ENCODE data around the gene CD300A.

DNA sequence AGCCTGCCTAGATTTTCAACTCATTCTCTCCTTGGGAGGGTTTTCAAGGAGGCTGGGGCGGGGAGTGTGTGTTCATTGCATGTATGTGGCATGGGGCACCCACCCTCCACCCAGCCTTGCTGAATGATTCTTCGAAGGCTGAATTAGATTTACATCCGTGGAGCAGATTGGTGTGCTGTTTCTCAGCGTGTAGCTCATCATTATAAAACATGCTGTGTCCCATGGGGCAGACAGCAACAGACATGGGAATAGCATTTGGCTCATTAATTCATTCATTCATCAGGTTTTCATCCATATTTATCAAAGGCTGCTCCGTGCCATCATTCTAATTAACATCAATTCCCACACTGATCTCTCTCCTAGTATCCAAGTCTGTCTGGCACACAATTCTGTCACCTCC lies 10.6 kb upstream of the CD300A start:
- TF ChIP-seq, protein P1, sequence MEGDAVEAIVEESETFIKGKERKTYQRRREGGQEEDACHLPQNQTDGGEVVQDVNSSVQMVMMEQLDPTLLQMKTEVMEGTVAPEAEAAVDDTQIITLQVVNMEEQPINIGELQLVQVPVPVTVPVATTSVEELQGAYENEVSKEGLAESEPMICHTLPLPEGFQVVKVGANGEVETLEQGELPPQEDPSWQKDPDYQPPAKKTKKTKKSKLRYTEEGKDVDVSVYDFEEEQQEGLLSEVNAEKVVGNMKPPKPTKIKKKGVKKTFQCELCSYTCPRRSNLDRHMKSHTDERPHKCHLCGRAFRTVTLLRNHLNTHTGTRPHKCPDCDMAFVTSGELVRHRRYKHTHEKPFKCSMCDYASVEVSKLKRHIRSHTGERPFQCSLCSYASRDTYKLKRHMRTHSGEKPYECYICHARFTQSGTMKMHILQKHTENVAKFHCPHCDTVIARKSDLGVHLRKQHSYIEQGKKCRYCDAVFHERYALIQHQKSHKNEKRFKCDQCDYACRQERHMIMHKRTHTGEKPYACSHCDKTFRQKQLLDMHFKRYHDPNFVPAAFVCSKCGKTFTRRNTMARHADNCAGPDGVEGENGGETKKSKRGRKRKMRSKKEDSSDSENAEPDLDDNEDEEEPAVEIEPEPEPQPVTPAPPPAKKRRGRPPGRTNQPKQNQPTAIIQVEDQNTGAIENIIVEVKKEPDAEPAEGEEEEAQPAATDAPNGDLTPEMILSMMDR (IDR thresholded peaks at IDR 0.05; ENCODE audit: extremely low read depth in 1 of 2, insufficient read depth in 1 of 2, low read depth in 1 of 2, low read length in 2 of 2): no peak
- TF ChIP-seq POLR2AphosphoS5 (IDR thresholded peaks at IDR 0.05; ENCODE audit: insufficient read depth, low read depth, low read length) (no peak), EZH2 (IDR thresholded peaks at IDR 0.05; ENCODE audit: borderline replicate concordance, low read depth, low read length, severe bottlenecking) (no peak), POLR2A (IDR thresholded peaks at IDR 0.05; ENCODE audit: low read depth, low read length) (no peak), GATA2 (IDR thresholded peaks at IDR 0.05; ENCODE audit: insufficient read depth, insufficient read length, low read depth, low read length) (no peak), FOS (IDR thresholded peaks at IDR 0.05; ENCODE audit: borderline replicate concordance, insufficient read depth, low read length) (no peak), MYC (IDR thresholded peaks at IDR 0.05; ENCODE audit: low read depth, low read length) (no peak)
- TF ChIP-seq, protein P2, sequence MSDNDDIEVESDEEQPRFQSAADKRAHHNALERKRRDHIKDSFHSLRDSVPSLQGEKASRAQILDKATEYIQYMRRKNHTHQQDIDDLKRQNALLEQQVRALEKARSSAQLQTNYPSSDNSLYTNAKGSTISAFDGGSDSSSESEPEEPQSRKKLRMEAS (IDR thresholded peaks at IDR 0.05; ENCODE audit: insufficient read depth, insufficient read length): no peak

All from endothelial cell of umbilical vein (primary cell).